ENCODE measurements around the gene PDE4D. TPM values are rescaled to one million over a fixed set of nuclear protein-coding genes. Genes with fewer than 3 reads are reported as not detected.
"Not testable (repeated sequence)": the region's sequence is repeated elsewhere in the genome, so short reads cannot be mapped to it uniquely, and the experiment has no call there.

Gene PDE4D
- total RNA-seq, 1 experiment from 2014 or later, result 11.6 TPM

GRCh38 chr5:59401637-59402036 is 491.9 kb downstream of the PDE4D start:
- DNase-seq, result no peak
- Mint-ChIP-seq H3K9me3 (ENCODE audit: low read depth, unreplicated experiment) (peaks cover 2% of the 10 kb centered on the region), H3K36me3 (ENCODE audit: insufficient read depth, unreplicated experiment) (no peaks in the 10 kb centered on the region), H3K27me3 (ENCODE audit: unreplicated experiment) (no peaks in the 10 kb centered on the region), H3K27ac (ENCODE audit: unreplicated experiment) (no peak overlapping the region), H3K4me3 (ENCODE audit: low read depth, unreplicated experiment) (no peak overlapping the region), H3K4me1 (ENCODE audit: low read depth, unreplicated experiment) (peaks cover 7% of the 10 kb centered on the region)
- intact Hi-C loops (cut with micrococcal nuclease; ENCODE audit: unreplicated experiment), result no loop called here
- BruUV-seq (replicated peaks), result no TSS peak
- CTCF ChIA-PET, result no interaction called here
- no peak for TF ChIP-seq CTCF (IDR thresholded peaks at IDR 0.05; ENCODE audit: unreplicated experiment)

- intact Hi-C loops (cut with micrococcal nuclease; ENCODE audit: unreplicated experiment), result loop anchor here (5.0 kb wide), 1 partner anchor 57 kb away; no protein-coding TSS in a partner anchor
- not testable (repeated sequence) for BruUV-seq (replicated peaks); H3K9me3 Mint-ChIP-seq (ENCODE audit: low read depth, unreplicated experiment); H3K4me3 Mint-ChIP-seq (ENCODE audit: low read depth, unreplicated experiment); H3K27ac Mint-ChIP-seq (ENCODE audit: unreplicated experiment); DNase-seq; H3K27me3 Mint-ChIP-seq (ENCODE audit: unreplicated experiment); H3K36me3 Mint-ChIP-seq (ENCODE audit: insufficient read depth, unreplicated experiment); H3K4me1 Mint-ChIP-seq (ENCODE audit: low read depth, unreplicated experiment)
- CTCF ChIA-PET, result interaction anchor here (0.6 kb wide), 1 partner anchor 406 kb away, joined by 5 read pairs; no protein-coding TSS in a partner anchor
Observed at GRCh38 chr5:59394956-59395355, 498.6 kb downstream of the PDE4D start.

- BruUV-seq (replicated peaks), result no TSS peak
- TF ChIP-seq CTCF (IDR thresholded peaks at IDR 0.05; ENCODE audit: unreplicated experiment), result no peak
- CTCF ChIA-PET, result no interaction called here
- no peak overlapping the region for H3K27ac Mint-ChIP-seq (ENCODE audit: unreplicated experiment)
- H3K36me3 Mint-ChIP-seq (ENCODE audit: insufficient read depth, unreplicated experiment), result no peaks in the 10 kb centered on the region
- H3K4me1 Mint-ChIP-seq (ENCODE audit: low read depth, unreplicated experiment), result no peaks in the 10 kb centered on the region
- DNase-seq, result no peak
- intact Hi-C loops (cut with micrococcal nuclease; ENCODE audit: unreplicated experiment), result loop anchor here (2.0 to 5.0 kb wide), 2 partner anchors 58 to 103 kb away; no protein-coding TSS in a partner anchor
- no peak overlapping the region for H3K4me3 Mint-ChIP-seq (ENCODE audit: low read depth, unreplicated experiment)
- H3K27me3 Mint-ChIP-seq (ENCODE audit: unreplicated experiment), result no peaks in the 10 kb centered on the region
- no peaks in the 10 kb centered on the region for H3K9me3 Mint-ChIP-seq (ENCODE audit: low read depth, unreplicated experiment)
Observed at GRCh38 chr5:59393585-59394420, 499.7 kb downstream of the PDE4D start.

GRCh38 chr5:59391576-59391975 is 501.9 kb downstream of the PDE4D start:
- no peaks in the 10 kb centered on the region for H3K36me3 Mint-ChIP-seq (ENCODE audit: insufficient read depth, unreplicated experiment)
- H3K9me3 Mint-ChIP-seq (ENCODE audit: low read depth, unreplicated experiment), result no peaks in the 10 kb centered on the region
- no peak overlapping the region for H3K4me3 Mint-ChIP-seq (ENCODE audit: low read depth, unreplicated experiment)
- TF ChIP-seq CTCF (IDR thresholded peaks at IDR 0.05; ENCODE audit: unreplicated experiment), result no peak
- DNase-seq, result no peak
- H3K4me1 Mint-ChIP-seq (ENCODE audit: low read depth, unreplicated experiment), result no peaks in the 10 kb centered on the region
- H3K27me3 Mint-ChIP-seq (ENCODE audit: unreplicated experiment), result no peaks in the 10 kb centered on the region
- no TSS peak for BruUV-seq (replicated peaks)
- H3K27ac Mint-ChIP-seq (ENCODE audit: unreplicated experiment), result no peak overlapping the region
- intact Hi-C loops (cut with micrococcal nuclease; ENCODE audit: unreplicated experiment), result loop anchor here (2.0 to 5.0 kb wide), 2 partner anchors 61 to 333 kb away; no protein-coding TSS in a partner anchor
- CTCF ChIA-PET, result interaction anchor here (0.9 kb wide), 1 partner anchor 409 kb away, joined by 7 read pairs; no protein-coding TSS in a partner anchor

- no peak for TF ChIP-seq CTCF (IDR thresholded peaks at IDR 0.05; ENCODE audit: unreplicated experiment)
- no peak for DNase-seq
- Mint-ChIP-seq H3K4me3 (ENCODE audit: low read depth, unreplicated experiment) (no peak overlapping the region), H3K36me3 (ENCODE audit: insufficient read depth, unreplicated experiment) (no peaks in the 10 kb centered on the region), H3K27me3 (ENCODE audit: unreplicated experiment) (no peaks in the 10 kb centered on the region), H3K4me1 (ENCODE audit: low read depth, unreplicated experiment) (no peaks in the 10 kb centered on the region), H3K9me3 (ENCODE audit: low read depth, unreplicated experiment) (no peaks in the 10 kb centered on the region), H3K27ac (ENCODE audit: unreplicated experiment) (no peak overlapping the region)
- CTCF ChIA-PET, result no interaction called here
- BruUV-seq (replicated peaks), result no TSS peak
- intact Hi-C loops (cut with micrococcal nuclease; ENCODE audit: unreplicated experiment), result loop anchor here (1.0 to 5.0 kb wide), 4 partner anchors 61 to 409 kb away; no protein-coding TSS in a partner anchor
Observed at GRCh38 chr5:59390989-59391388, 502.5 kb downstream of the PDE4D start.

Data from Calu3 (cell line).